Measurements from ENCODE around the gene GK. TPM values are rescaled to one million over a fixed set of nuclear protein-coding genes. Genes with fewer than 3 reads are reported as not detected.
A peak's percentile ranks its signal among the peaks of the same experiment; 100 is the strongest.

GK gene
- total RNA-seq, 1 experiment from 2014 or later: 7.5 TPM

- Mint-ChIP-seq H3K4me3 (no peak overlapping the region), H3K27ac (no peak overlapping the region), H3K4me1 (peaks cover 7% of the 10 kb centered on the region; the same call in 1 of the 2 replicates), H3K9me3 (no peaks in the 10 kb centered on the region), H3K36me3 (peaks cover under 1% of the 10 kb centered on the region; the same call in 1 of the 2 replicates), H3K27me3 (ENCODE audit: low read depth) (no peaks in the 10 kb centered on the region)
- POLR2A ChIA-PET: no interaction called here
- DNase-seq (ENCODE audit: low spot score) (no peak), ATAC-seq (peak; percentile 55; the same call in 1 of the 2 replicates)
- CTCF ChIA-PET: interaction anchor here (0.7 to 1.0 kb wide), 2 partner anchors 8 to 184 kb away, joined by 3 read pairs; no protein-coding TSS in a partner anchor
- TF ChIP-seq ZBTB43 (CRISPR knock-in tag; IDR thresholded peaks at IDR 0.05) (no peak), FOXJ3 (CRISPR knock-in tag; IDR thresholded peaks at IDR 0.05; ENCODE audit: borderline replicate concordance) (no peak), ZNF263 (CRISPR knock-in tag; IDR thresholded peaks at IDR 0.05; ENCODE audit: low read depth) (no peak), IRF2 (CRISPR knock-in tag; IDR thresholded peaks at IDR 0.05; ENCODE audit: borderline replicate concordance, low read depth) (no peak), RORB (CRISPR knock-in tag; IDR thresholded peaks at IDR 0.05) (no peak), ZNF281 (CRISPR knock-in tag; IDR thresholded peaks at IDR 0.05) (no peak), ELF4 (CRISPR knock-in tag; IDR thresholded peaks at IDR 0.05; ENCODE audit: low read depth) (no peak), STAT6 (CRISPR knock-in tag; conservative IDR thresholded peaks at IDR 0.05; ENCODE audit: low read depth) (no peak), SMAD4 (CRISPR knock-in tag; IDR thresholded peaks at IDR 0.05) (no peak), SOX15 (CRISPR knock-in tag; IDR thresholded peaks at IDR 0.05) (no peak), SMAD3 (CRISPR knock-in tag; IDR thresholded peaks at IDR 0.05; ENCODE audit: borderline replicate concordance) (no peak), TEAD1 (CRISPR knock-in tag; IDR thresholded peaks at IDR 0.05) (no peak), ATF1 (CRISPR knock-in tag; IDR thresholded peaks at IDR 0.05) (no peak), ZNF219 (CRISPR knock-in tag; IDR thresholded peaks at IDR 0.05; ENCODE audit: borderline replicate concordance) (no peak), MAX (CRISPR knock-in tag; IDR thresholded peaks at IDR 0.05) (no peak), AR (CRISPR knock-in tag; IDR thresholded peaks at IDR 0.05) (no peak)
Observed at GRCh38 chrX:30663322-30663721, 10.1 kb downstream of the GK start.

GRCh38 chrX:30665471-30665870 lies 12.2 kb downstream of the GK start:
- ATAC-seq: no peak
- H3K9me3 Mint-ChIP-seq: no peaks in the 10 kb centered on the region
- CTCF ChIA-PET: no interaction called here
- H3K27ac Mint-ChIP-seq: no peak overlapping the region
- no peak for DNase-seq (ENCODE audit: low spot score)
- peaks cover 7% of the 10 kb centered on the region; the same call in 1 of the 2 replicates for H3K4me1 Mint-ChIP-seq
- H3K4me3 Mint-ChIP-seq: no peak overlapping the region
- H3K27me3 Mint-ChIP-seq (ENCODE audit: low read depth): no peaks in the 10 kb centered on the region
- peaks cover 9% of the 10 kb centered on the region for H3K36me3 Mint-ChIP-seq
- POLR2A ChIA-PET: no interaction called here
- TF ChIP-seq MYBL2 (CRISPR knock-in tag; IDR thresholded peaks at IDR 0.05): no peak
- TF ChIP-seq ZNF425 (CRISPR knock-in tag; conservative IDR thresholded peaks at IDR 0.05): no peak
- no peak for TF ChIP-seq ATF6 (CRISPR knock-in tag; IDR thresholded peaks at IDR 0.05)
- no peak for TF ChIP-seq KAT7 (CRISPR knock-in tag; IDR thresholded peaks at IDR 0.05; ENCODE audit: borderline replicate concordance)
- TF ChIP-seq ZNF423 (CRISPR knock-in tag; IDR thresholded peaks at IDR 0.05): no peak
- no peak for TF ChIP-seq ESRRA (CRISPR knock-in tag; IDR thresholded peaks at IDR 0.05; ENCODE audit: borderline replicate concordance)
